Measurements from ENCODE around the gene C19orf53. TPM values are rescaled to one million over a fixed set of nuclear protein-coding genes. Genes with fewer than 3 reads are reported as not detected.

The C19orf53 gene
- total and polyA plus RNA-seq, 2 of the 13 experiments (the other 11 are each of a cell fraction or from before 2014, with no cell fraction given), result 129 to 130 TPM

DNA sequence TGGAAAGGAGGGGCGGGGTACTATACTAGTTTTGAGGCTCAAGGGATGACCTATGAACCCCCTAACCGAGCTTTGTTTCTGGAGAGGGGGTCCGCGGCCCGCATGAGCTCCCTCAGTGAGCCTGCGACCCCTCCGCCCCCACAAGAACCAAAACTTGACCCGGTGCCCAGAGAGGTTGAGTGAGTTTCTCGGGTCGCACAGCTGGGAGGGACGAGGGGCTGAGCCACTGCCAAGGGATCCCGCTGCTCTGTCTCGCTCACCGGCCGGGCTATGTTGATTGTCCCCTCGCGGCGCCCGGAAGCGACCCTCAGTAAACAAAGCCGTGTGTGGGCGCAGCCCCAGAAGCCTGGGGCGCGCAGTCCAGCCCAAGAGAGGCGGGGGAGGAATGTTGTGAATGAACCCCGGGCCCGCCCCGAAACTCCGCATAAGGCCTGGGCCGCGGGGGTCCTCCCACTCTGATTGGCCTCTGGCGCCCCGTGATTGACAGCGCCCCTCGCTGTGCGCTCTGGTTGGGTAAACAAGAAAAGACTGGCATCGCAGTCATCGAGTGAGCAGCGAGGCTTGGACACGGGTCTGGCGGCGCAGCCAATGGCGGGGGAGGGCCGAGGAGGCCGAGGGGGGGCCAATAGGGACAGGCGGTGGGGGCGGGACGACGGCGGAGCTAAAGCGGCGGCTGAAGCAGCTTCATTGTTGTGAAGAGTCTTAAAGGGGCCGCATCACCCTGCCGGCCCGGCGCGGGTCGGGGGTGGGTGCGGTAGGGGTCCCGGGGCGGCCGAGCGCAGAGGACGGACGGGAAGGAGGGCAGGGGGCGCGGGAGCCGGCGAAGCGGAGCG, 20.7 kb downstream of the C19orf53 start, which contains the start of gene ZSWIM4 (continued):
- TF ChIP-seq RXRB (CRISPR knock-in tag; IDR thresholded peaks at IDR 0.05; ENCODE audit: borderline replicate concordance) (no peak), NFYB (CRISPR knock-in tag; IDR thresholded peaks at IDR 0.05) (peak; percentile 94), MATR3 (CRISPR knock-in tag; IDR thresholded peaks at IDR 0.05) (no peak), ZIK1 (CRISPR knock-in tag; IDR thresholded peaks at IDR 0.05; ENCODE audit: borderline replicate concordance, low read depth) (peak; percentile 62; the same call in 1 of the 2 replicates), MTF1 (CRISPR knock-in tag; IDR thresholded peaks at IDR 0.05) (no peak), KAT7 (CRISPR knock-in tag; IDR thresholded peaks at IDR 0.05; ENCODE audit: borderline replicate concordance) (peak; percentile 41; the same call in 1 of the 2 replicates), ZNF33A (CRISPR knock-in tag; IDR thresholded peaks at IDR 0.05; ENCODE audit: borderline replicate concordance) (no peak), ZNF256 (CRISPR knock-in tag; conservative IDR thresholded peaks at IDR 0.05) (no peak), GPN1 (CRISPR knock-in tag; IDR thresholded peaks at IDR 0.05; ENCODE audit: borderline replicate concordance) (no peak)
- TF ChIP-seq, protein P1, sequence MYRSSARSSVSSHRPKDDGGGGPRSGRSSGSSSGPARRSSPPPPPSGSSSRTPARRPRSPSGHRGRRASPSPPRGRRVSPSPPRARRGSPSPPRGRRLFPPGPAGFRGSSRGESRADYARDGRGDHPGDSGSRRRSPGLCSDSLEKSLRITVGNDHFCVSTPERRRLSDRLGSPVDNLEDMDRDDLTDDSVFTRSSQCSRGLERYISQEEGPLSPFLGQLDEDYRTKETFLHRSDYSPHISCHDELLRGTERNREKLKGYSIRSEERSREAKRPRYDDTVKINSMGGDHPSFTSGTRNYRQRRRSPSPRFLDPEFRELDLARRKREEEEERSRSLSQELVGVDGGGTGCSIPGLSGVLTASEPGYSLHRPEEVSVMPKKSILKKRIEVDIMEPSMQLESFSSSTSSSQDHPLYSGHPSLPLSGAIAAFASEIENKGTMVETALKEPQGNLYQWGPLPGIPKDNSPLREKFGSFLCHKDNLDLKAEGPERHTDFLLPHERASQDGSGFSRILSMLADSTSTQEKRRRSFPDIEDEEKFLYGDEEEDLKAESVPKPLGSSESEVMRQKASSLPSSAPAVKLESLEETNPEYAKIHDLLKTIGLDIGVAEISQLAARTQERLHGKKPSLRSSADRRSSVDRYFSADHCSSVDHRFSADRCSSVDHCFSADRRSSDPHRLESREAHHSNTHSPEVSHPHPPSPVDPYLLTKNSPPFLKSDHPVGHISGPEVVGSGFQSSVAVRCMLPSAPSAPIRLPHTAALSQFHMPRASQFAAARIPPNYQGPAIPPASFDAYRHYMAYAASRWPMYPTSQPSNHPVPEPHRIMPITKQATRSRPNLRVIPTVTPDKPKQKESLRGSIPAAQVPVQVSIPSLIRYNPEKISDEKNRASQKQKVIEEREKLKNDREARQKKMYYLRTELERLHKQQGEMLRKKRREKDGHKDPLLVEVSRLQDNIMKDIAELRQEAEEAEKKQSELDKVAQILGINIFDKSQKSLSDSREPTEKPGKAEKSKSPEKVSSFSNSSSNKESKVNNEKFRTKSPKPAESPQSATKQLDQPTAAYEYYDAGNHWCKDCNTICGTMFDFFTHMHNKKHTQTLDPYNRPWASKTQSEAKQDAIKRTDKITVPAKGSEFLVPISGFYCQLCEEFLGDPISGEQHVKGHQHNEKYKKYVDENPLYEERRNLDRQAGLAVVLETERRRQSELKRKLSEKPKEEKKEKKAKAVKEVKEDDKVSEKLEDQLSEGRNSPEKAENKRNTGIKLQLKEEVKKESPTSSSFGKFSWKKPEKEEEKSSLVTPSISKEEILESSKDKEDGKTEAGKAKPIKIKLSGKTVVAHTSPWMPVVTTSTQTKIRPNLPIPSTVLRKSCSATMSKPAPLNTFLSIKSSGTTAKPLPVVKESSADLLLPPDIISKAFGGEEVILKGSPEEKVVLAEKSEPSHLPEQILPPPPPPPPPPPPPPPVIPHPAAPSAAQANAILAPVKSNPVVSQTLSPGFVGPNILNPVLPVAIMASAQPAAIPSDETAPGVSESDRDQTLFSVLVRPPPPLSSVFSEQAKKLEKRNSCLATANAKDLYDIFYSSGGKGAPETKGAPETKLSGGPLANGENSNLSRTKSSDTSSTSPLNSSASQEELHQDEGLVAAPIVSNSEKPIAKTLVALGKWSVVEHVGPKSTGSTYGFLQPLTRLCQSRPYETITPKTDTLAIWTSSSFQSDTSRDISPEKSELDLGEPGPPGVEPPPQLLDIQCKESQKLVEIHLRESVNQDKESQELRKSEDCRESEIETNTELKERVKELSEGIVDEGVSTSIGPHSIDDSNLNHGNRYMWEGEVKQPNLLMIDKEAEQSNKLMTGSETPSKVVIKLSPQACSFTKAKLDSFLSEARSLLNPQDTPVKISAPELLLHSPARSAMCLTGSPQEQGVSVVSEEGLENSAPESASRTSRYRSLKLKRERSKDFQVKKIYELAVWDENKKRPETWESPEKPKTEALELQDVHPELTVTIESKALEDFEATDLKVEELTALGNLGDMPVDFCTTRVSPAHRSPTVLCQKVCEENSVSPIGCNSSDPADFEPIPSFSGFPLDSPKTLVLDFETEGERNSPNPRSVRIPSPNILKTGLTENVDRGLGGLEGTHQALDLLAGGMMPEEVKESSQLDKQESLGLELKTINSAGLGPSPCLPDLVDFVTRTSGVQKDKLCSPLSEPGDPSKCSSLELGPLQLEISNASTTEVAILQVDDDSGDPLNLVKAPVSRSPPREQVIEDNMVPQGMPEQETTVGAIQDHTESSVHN (CRISPR knock-in tag; IDR thresholded peaks at IDR 0.05), result no peak
- TF ChIP-seq, protein P2, sequence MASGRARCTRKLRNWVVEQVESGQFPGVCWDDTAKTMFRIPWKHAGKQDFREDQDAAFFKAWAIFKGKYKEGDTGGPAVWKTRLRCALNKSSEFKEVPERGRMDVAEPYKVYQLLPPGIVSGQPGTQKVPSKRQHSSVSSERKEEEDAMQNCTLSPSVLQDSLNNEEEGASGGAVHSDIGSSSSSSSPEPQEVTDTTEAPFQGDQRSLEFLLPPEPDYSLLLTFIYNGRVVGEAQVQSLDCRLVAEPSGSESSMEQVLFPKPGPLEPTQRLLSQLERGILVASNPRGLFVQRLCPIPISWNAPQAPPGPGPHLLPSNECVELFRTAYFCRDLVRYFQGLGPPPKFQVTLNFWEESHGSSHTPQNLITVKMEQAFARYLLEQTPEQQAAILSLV (CRISPR knock-in tag; IDR thresholded peaks at IDR 0.05; ENCODE audit: borderline replicate concordance), result no peak
- TF ChIP-seq, protein P3, sequence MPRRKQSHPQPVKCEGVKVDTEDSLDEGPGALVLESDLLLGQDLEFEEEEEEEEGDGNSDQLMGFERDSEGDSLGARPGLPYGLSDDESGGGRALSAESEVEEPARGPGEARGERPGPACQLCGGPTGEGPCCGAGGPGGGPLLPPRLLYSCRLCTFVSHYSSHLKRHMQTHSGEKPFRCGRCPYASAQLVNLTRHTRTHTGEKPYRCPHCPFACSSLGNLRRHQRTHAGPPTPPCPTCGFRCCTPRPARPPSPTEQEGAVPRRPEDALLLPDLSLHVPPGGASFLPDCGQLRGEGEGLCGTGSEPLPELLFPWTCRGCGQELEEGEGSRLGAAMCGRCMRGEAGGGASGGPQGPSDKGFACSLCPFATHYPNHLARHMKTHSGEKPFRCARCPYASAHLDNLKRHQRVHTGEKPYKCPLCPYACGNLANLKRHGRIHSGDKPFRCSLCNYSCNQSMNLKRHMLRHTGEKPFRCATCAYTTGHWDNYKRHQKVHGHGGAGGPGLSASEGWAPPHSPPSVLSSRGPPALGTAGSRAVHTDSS (CRISPR knock-in tag; conservative IDR thresholded peaks at IDR 0.05), result no peak

Data from HepG2 (cell line).